ENCODE measurements around the gene KRT6A.
"Not testable (repeated sequence)": the region's sequence is repeated elsewhere in the genome, so short reads cannot be mapped to it uniquely, and the experiment has no call there.

KRT6A gene

DNA sequence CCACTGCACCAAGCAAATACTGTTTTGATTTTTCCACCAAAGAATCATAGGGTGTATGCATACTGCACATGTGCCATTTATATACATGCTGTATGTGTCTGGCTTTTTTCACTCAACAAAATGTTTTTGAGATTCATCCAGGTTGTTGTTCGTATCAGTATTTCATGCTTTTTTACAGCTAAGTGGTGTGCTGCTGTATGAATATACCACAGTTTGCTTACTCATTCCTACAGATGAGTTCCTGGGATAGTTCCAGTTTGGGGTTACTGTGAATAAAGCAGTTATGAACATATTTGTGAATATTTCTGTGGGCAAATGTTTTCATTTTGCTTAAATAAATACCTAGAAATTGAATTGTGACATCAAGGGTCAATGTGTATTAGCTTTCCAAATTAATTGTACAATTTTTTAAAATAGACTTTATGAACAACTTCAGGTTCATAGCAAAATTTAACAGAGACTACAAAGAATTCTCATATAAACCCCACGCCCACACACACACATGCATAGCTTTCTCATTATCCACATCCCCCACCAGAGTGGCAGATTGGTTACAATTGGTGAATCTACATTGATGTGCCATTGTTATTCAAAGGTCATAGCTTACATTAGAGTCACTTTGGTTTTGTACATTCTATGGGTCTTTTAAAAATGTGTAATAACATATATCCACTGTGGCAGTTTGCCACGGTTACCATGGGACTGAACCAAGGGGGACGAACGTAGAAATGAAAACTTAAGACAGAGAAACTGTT, 6.9 kb upstream of the KRT6A start:
- DNase-seq: no peak

DNA sequence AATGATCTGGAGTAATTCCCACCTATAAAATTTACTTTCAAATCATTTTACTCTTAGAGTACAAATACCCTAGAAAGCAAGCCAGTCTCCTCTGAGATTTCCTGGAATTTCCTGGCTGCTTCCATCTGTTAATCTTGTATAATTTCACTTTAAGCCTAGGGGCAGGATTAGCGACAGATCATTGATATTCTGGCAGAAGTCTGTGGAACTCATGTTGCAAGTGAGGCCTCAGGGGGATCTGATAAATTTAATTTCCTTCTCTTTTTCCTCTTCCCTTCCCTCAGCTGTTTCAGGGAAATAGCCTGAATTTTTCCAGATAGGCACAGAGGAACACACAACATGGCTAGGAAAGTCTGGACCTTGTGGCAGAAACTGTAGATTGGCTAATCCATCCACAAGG, 5.9 kb upstream of the KRT6A start:
- no peak for DNase-seq

DNA sequence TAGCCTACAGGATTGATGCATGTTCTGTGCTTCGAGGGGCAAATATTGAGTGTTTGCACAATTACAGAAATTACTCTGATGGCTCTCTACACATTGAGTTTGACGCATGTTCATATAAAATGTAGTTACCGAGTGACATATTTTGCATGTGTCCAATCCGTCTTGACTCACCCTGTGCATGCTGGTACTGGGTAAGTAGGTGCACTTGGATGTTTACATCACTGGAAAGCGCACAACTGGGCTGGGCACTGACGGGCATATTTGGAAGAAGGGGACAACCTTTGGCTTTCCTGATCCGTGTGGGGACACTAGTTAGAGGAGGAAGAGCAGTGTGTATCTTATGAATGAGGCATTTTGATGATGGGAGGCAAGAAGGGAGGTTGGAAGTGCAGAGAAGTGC, 4.9 kb upstream of the KRT6A start:
- no peak for DNase-seq

DNA sequence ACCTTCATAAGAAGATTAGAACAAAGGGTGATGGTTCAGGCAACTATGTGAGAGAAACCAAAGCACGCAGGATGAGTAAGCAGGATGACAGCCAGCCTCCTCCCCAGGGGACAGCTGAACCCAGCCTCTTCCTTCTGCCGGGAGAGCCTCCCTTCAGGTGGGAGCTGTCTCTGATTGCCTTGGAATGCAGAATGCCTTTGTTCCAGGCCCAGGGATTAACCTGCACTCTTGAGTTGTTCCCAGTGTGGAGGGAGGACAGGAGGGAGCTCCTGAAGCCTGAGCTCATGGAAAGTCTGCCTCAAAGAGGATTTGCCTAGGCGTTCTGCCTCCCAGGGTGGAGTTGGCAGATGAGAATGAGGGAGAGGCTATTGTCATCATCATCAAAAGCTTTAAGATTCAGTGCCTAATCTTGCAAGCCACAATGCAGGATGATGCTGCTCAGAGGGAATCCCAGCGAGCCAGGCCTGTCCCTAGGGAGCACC, 3.6 kb upstream of the KRT6A start:
- no peak for DNase-seq

DNA sequence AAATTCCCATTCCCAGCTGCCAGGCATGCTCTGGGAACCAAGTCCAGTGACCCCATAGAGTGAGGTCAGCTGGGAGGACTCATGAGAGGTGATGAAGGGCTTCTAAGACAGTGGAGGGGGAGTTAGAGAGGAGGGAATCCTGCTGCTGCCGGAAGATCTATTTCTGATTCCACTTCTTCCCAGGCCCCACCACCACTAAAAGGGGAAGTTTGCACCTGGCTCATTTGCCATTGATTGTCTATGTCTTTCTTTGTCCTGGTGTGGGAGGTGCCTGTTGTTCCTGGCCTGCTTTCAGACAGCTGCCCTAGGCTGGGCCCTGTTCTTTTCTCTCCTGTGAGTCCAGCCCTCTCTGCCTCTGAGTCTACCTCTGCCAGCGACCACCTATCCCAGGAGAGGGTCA, 3.0 kb upstream of the KRT6A start:
- DNase-seq: peak; percentile 13

DNA sequence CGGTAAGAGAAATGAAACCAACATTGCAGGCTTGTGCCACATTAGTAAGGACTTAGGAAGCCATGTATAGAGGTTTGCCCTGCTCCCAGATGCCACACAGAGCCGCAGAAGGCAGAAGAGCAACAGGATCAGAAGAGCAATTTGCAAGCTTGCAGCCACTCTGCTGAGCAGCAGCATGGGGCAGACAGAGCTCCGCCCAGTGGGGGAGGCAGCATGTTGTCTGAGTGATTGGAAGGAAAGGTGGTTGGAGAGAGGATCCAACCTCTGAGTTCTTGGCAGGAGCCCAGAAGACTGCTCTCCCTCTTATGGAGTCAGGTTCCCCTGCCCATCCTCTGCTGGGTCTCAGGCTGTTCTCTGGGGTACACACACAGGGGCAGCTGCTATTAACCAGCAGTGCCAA, 2.3 kb upstream of the KRT6A start:
- peak; percentile 32 for DNase-seq

DNA sequence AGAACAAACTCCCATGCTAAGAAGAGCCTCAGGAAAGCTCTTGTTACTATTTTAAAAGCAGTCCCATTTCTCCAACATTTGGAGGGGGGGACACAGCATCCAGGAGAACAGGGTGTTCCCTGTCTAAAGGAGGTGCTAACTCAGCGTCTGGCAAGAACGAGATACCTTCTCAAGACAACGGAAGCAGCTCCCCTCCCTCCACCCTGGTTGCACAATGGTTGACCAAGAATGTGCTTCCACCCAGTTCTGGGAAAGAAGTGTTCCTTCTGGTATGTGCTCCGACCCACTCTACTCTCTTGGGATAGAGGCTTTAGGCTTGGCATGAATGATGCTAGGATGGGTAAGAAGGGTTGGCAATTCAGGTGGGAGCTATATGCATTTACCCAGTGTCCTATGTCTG, 1.5 kb upstream of the KRT6A start:
- no peak for DNase-seq

DNA sequence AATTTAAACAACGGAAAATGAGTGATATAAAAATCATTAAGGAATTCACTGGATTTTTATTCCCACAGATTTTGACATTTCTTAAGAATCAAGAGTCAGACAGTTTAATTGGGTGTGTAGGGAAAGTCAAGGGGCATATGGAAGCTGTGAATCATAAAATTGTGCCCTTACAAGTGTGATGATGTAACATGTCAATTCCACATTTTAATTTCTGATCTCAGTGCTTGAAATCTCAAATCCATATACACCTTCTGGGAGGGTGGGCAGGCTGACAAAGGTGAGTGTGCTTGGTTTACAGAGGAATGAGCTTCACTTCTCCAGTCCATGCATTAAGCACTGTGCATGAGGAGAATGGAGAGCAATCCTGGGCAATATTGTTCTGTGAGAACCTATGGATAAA, 1.0 kb upstream of the KRT6A start:
- no peak for DNase-seq

DNA sequence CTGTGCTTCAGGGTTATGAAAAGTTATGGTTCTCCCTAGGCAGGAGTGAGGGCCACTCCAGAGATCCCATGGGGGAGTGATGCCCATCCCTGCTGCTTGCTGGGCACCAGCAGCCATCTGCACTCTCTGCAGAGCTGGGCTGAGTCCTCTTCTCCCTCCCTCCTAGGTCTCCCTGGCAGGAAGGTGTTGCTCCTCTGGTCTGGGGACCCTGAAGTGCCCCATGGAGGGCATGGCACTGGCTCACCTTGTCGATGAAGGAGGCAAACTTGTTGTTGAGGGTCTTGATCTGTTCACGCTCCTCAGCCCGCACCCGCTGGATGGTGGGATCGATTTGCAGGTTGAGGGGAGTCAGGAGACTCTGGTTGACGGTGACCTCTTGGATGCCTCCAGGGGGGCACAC, 652 bp downstream of the KRT6A start:
- not testable (repeated sequence) for DNase-seq

DNA sequence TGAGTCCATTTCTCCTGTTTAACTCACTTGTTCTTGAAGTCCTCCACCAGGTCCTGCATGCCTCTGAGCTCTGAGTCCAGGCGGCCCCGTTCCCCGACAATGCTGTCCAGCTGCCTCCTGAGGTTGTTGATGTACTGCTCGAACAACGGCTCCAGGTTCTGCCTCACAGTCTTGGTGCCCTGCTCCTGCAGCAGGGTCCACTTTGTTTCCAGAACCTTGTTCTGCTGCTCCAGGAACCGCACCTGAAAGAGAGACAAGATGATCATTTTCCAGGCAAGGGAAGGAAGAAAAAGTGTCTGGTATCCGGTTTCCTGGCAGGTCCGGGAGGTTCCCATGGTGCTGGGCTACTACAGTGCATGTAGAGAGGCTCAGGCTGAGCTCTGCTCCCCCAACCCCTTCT, 1.6 kb downstream of the KRT6A start:
- not testable (repeated sequence) for DNase-seq

DNA sequence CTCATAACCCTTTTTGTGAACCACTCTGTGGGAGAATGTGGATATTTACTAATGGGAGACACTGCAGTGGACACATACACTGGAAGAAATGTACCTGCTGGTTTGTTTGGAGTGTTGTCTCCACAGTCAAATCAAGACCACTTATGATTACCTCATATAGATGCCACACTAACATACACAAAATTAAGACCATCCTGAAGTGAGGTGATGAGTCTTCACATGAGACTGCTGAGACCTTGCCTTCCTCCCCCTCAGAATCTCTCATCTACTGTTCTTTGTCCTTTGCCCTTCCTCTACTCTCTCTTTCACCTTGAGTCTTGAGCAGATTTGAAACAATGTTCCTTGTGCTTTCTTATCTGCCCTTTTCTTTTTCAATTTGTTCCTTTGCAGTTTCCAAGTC, 4.3 kb downstream of the KRT6A start:
- DNase-seq: no peak

DNA sequence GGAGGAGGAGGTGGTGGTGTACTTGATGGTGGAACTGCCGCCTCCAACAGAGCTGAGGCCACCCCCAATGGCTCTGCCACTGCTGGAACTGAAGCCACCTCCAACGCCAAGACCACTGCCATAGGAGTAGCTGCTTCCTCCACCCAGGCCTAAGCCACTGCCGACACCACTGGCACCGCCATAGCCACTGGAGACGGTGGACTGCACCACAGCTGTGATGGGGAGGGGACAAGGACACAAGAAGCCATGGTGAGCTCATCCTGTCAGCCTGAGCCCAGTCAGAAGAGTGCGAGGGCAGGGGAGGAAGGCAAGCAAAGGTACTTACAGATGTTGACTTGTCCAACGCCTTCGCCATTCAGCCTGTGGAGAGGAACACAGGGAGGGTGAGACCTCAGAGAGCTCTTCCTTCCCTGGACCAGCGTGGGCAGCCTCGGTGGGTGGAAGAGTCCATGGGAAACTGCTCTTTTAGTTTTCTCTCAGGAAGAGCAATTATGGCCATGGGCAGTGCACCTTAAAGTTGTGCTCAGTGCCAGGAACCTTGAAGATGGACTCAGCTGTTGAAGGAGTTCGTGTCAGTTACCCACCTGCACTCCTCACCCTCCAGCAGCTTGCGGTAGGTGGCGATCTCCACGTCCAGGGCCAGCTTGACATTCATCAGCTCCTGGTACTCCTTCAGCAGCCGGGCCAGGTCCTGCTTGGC, 5.2 kb downstream of the KRT6A start:
- DNase-seq: not testable (repeated sequence)

DNA sequence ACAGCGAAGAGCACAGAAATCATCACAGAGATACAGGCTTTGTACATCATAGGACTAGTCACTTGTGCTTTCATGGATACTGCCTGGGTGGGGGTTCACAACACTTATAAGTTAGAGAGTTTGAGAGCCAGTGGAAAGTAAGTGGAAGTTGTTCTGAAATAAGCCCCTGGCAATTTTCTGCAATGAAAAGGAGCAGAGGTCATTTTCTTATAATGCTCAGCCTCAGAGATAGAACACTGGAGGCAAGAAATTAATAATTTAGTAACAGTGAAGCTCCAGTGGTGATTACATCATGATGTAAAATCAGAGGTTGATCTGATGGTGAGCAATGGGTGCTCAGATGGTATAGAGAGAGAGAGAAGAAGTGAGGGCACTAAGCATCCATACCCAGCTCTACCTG, 5.8 kb downstream of the KRT6A start:
- DNase-seq: no peak

DNA sequence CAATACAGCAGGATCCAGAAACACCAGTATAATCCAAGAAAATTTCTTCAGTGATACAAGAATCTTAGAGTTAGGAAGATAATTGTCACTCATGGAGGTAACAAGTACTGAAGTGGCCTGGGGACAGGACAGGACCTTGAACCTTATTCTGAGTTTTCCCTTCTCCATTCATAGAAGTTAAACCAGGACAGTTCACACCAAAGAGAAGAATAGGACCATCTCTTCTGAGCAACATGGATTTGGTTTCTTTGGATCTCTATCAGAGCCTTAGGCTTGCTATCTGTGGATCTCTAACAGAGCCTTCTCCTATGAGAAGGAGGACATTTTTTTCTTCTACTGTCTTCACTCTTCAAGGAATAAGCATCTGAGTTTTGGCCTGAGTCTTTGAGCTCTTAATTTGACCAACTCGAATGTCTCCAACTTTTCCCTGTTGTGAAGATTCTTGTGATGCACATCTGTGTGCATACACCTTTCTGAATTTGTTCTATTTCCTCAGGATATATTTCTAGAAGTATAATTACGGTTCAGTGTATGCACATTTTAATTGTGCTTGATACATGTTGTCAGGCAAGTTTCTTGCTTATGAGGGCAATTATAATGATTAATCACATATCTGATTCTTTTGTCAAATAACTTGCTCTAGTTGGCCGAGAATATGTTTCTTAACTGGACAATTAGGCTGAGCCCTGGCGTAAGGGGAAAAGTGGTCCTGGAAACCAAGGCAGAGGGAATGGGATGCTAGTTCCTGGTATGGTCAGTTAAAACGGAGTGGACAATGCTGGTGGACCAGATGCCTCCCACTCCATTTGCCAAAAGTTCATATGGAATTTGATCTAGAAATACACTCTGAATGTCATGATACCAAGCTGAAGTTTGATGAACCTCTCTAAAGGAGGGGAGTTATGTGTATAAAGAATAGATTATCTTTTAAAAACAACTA, 6.6 kb downstream of the KRT6A start:
- DNase-seq: no peak

DNA sequence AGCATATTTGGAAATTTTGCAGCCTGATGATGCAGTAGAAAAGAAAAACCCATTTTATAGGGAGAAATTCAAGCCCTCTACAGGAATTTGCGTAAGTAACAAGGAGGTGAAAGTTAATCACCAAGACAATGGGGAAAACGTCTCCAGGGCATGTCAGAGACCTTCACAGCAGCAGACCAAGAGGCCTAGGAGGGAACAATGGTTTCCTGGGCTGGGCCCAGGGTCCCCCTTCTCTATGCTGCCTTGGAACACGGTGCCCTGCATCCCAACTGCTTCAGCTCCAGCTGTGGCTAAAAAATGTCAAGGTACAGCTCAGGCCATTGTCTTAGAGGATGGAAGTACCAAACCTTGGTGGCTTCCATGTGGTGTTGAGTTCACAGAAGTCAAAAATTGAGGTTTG, 13.0 kb downstream of the KRT6A start:
- no peak for DNase-seq

DNA sequence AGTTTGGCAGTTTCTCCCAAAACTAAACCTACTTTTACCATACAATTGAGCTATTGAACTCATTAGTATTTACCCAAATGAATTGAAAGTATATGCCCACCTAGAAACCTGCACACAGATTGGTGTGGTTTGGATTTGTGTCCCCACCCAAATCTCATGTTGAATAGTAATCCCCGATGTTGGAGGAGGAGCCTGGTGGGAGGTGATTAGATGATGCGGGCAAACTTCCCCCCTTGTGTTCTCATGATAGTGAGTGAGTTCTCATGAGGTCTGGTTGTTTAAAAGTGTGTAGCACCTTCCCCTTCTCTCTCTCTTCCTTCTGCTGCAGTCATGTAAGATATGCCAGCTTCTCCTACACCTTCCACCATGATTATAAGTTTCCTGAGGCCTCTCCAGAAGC, 15.4 kb downstream of the KRT6A start:
- no peak for DNase-seq

DNA sequence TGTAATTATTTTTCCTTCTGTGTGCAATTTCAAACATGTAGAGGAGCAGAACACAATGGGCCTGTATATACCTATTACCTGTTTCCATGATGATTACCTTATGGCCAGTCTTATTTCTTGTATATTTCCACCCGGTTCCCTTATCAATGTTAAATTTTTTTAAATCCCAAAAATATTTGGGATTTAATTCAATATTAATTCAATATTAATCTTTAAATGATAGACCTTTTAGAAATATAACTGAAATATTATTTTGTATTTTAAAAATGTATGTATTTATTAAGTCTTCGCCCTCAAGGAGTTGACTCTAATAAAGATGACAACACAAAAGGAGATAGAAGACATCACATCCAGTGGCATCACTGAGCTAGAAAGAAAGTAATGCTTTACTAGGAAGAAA, 18.8 kb downstream of the KRT6A start:
- no peak for DNase-seq

DNA sequence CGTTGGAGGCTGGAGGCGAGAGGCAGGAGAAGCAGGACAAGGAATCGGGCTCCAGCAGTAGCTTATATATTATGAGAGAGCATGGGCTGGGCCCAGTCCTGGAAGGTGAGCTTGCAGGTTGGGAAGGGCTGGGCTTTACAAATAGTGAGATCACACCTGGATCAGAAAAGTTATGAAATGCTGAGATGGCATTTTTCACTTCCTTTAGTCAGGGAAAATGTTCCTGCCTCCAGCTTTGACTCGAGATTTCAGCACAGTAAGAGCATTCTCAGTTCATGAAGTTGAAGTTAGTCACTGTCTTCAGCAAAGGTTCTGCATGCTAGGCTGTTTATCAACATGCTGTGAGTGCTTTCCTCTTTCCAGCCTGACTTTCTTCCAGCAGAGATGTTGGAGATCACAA, 19.3 kb downstream of the KRT6A start, which contains the start of gene KRT6C:
KRT6C (minus strand) TSS at position 38 of the 400 bp plus-strand sequence. CDS start 68 bp downstream, outside the sequence.
- no peak for DNase-seq

DNA sequence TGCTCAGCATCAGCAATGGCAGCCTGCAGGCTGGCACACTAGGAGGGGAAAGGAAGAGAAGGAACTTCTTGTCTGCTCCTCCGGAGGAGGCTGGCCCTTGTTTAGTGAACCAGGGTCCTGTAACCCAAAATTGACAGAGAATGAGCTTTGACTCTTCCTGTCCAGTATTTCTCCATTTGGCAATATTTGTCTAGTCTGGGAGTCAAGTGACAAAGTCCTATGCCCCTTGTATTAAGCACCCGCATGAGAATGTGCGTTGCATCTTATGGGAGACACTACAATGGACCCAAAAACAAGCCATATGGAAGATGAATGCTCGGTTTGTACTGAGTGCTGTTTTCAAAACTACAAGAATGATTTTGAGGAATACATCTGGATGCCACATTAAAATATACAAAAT, 23.2 kb downstream of the KRT6A start:
- no peak for DNase-seq

DNA sequence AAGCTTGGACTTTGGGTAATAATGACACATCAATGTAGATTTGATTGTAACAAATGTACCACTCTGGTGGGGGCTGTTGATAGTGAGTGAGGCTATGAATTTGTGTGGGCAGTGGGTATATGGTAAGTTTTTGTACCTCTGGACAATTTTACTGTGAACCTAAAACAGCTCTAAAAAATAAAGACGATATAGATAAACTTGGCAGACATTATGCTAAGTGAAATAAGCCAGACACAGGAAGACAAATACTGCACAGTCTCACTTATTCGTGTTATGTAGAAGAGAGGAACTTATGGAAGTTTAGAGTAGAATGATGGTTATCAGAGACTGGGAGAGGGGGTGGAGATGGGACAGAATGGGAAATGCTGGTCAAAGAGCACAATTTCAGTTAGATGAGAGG, 28.2 kb downstream of the KRT6A start:
- DNase-seq: no peak

DNA sequence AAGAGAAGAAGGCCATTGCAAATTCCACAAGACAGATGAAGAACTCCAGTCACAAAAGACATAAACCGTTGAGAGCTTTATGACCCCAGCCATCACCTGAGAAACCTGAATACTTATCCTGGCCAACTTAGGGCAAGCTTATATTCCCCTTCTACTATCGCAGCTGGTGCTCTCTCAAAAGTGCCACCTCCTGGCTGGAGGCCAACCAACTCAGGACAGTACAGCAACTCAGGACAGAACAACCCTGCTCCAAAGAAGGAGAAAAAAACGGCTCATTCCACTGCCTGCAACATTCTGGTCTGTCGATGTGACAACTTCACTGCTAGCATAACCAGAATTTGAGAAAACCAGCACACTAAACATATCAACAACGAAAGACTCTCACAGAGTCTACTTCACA, 31.4 kb downstream of the KRT6A start:
- no peak for DNase-seq

DNA sequence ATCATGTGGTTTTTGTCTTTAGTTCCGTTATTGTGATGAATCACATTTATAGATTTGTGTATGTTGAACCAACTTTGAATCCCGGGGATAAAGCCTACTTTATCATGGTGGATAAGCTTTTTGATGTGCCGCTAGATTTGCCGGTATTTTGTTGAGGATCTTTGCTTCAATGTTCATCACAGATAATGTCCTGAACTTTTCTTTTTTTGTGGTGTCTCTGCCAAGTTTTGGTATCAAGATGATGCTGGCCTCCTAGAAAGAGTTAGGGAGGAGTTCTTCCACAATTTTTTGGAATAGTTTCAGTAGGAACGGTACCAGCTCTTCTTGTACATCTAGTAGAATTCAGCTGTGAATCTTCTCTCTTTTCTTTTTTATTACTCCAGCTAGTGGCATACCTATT, 34.2 kb downstream of the KRT6A start:
- DNase-seq: no peak

DNA sequence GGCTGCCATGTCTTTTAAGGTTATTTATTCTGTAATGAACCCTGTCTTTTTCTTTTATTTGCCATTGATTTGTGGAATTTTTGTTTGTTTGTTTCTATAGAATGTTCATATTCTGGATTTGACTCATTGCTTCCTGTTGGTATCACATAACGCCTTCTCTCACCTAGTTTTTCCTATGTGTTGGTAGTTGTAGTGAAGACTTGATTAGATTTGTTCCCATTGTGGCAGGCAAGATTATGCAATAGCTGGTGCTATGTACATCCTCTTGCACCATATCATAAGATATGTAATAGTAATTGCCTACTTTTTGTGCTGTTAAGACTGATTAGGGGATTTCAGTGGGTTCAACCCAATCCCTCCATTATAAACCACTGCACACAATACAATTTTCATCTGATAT, 37.2 kb downstream of the KRT6A start:
- DNase-seq: no peak
